Measurements from ENCODE around the gene GRK7.
"Not testable (repeated sequence)": the region's sequence is repeated elsewhere in the genome, so short reads cannot be mapped to it uniquely, and the experiment has no call there.

The GRK7 gene

DNA sequence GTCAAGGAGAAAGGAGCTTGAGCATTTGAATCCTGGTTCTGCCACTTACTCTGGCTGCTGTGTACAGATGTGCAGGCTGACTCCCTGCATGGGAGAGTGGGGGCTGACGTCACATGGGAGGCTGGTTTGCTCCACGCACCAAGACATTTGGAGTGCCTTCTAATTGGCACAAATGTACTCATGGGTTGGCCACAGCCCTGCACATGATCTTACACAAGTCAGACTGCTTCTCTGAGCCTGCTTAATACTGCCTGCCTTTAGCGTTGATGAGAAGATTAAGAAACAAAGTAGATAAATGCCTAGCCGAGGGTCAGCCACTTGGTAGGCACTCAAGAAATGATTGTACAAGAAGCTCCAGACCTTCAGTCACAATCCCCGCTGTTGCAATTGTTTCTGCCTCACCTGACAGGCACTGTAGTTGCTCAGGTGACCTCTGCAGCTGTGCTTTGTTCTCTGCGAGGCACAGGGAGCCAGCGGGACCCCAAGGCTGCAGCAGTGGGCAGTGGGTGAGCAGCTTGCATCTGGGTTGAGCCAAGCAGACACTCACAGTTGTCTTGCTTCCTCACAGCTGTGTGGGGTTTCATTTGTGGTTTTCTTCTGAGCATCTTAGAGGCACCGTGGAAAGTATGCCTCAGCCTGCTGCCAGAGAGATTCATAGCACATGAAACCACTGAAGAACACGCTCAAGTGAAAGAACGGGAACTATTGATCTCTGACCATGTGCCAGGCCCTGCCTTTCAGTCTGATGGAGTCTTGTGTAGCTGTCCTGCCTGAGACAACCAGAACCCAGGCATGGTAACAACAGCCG, 33.1 kb downstream of the GRK7 start:
- DNase-seq: no peak

DNA sequence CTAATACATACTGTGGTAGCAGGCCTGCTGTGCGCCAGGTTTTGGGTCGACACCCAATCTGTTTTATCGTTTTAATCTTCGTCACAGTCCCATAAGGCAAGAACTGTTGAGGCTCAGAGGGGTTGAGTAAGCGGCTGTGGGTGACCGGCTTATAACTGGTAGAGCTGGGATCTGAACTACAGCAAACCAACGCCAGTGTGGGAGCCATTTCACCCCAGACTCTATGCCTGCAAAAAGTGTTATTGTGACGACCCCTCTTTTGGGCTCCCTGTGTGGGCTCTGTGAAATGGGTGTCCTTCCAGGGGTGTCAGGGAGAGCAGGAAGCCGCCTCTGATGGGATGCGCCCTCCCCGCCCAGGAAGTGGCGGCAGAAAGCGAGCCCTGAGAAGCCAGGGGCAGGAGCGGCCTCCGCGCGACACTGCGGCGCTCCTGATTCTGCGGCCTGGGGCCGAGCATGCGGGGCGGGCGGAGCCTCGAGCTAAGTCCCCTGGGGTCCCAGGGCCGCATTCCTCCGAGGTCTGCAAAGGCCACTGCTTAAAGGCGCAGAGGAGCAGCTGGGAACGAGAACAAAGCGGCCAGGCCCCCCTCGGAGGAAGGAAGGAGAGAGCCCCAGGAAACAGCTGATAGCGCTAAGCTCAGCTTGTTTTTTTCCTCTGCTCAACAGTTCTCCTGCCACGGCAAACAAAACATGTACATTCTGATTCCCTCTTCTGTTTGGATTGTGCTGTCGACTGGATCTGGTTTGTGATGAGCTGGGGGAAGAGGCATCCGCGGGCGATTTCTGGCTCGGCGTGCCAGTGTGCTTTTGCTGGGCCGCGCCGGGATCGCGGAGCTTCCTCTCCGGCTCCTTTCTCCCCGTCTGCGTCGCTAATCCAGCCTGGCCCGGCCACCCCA, 33.9 kb downstream of the GRK7 start:
- DNase-seq: no peak

DNA sequence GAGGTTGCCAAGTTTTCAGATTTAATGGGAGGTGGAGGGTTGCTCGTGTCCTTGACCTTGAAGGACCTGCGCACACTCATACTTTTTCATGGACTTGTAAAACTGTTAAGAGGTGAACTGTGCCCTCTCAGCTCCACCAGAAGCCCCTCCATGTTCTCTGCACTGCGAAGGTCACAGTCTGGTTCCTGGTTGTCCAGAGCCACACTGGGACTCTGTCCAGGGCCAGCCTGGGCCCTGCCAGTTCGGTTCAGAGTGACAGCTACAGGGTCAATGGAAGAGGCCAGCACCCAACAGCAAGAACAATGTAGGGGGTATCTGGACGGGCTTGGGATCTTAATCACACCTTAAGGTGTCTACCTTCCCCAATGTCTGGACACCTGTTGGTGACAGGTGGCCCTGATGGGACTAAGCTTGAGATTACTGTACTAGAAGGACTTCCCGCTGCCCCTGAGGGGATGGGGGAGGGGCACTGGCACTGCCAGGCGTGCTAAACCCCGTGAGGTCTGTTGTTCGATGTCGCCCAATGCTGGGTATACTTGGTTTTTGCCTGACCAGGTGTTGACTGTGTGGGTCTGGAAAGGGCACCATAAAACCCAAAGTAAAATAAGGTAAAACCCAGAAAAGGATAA, 34.7 kb downstream of the GRK7 start:
- no peak for DNase-seq

DNA sequence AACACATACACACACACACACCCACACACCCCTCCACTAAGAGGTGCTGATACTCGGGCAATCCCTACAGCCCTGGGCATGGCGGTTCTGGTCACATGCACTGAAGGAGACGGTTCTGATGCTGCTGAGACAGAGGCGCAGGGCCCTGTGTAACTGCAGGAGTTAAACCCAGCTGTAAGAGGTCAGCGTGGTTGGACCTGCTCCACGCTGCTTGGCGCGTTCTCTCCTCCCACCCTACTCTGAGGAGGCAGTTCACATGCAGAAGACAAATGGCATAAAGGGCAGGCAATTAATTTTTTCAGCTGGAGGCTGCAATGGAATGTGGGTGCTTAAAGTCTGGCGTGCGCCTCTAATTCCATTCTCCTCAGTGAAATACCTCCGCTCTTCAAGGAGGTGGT, 35.2 kb downstream of the GRK7 start:
- DNase-seq: no peak

DNA sequence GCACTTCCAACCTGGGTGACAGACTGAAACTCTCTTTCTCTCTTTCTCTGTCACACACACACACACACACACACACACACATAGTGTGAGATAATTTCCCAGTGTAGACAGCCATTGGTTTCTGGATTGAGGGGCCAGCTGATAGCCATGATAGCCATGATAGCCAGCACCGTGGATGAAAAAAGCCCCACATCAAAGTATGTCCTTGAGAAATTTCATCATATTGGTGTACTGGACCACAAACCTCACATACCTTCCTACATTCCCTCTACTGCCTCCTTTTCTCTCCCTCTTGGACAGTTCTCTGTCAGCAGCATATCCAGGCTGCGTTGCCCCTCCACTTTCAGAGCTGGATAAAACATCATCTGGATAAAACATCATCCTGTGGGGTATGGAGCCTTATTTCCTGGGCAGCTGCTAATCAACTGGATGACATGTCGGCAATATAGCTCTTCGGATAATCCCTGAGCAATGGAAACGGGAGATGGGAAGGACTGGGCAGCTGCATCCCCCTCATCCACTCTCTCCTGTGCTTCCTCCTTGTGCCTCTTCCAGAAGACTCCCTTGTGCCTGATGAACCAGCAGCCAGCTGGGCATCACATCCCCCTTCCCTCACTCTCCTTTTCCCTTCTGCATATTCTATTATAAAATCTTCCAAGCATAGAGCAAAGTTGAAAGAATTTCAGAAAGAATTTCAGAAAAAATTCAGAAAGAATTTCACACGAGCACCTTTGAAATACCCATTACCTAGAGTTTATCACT, 39.3 kb downstream of the GRK7 start:
- DNase-seq: no peak

DNA sequence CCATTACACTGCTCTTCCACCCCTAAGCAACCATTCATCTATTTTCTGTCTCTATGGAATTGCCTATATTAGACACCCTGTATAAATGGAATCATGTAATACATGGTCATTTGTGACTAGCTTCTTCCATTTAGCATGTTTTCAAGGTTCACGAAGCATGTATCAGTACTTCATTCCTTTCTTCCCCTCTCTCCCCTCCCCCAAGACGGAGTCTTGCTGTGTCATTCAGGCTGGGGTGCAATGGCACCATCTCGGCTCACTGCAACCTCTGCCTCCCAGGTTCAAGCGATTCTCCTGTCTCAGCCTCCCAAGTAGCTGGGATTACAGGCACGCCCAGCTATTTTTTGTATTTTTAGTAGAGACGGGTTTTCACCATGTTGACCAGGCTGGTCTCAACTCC, 40.3 kb downstream of the GRK7 start:
- DNase-seq: not testable (repeated sequence)

DNA sequence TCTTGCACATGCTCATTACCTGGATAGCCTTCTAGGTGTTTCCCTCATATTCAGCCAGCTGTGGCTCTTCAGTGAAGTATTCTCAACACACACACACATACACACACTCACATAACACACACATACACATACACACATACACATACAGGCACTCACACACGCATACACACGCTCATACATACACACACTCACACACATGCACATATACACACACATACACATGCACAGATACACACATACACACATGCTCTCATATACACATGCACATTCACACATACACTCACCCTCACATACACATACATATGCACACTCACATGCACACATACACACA, 41.2 kb downstream of the GRK7 start:
- DNase-seq: no peak

DNA sequence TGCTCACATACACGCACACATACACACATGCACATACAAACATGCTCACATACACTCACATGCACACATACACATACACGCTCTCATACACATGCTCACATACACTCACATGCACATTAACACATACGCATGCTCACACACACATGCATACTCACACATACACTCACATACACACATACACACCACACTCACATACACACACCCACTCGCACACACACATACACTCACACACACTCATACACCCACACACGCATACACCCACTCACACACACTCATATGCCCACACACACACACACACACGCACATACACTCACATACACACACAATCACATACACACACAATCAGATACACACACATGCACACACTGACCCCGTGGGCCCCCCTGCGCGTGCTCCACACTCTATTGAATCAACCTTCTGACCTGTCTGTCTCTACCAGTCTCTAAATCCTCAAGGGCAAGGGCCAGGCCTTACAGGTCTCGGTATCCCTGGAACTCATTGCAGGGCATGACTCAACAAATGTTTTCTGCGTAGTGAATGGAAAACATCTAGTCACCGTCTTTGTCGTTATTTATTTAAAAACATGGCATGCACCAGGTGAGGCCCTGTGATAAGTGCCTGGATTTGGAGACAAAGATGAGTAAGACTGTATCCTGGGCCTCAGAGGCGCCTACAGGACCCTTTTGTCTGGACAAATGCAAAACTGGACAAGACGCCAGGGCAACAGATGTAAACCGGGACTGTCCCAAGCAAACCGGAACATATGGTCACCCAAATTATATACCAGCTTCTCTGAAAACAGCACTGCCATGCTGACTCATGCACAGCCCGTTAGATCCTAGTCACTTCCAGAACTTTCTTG, 41.8 kb downstream of the GRK7 start:
- no peak for DNase-seq

DNA sequence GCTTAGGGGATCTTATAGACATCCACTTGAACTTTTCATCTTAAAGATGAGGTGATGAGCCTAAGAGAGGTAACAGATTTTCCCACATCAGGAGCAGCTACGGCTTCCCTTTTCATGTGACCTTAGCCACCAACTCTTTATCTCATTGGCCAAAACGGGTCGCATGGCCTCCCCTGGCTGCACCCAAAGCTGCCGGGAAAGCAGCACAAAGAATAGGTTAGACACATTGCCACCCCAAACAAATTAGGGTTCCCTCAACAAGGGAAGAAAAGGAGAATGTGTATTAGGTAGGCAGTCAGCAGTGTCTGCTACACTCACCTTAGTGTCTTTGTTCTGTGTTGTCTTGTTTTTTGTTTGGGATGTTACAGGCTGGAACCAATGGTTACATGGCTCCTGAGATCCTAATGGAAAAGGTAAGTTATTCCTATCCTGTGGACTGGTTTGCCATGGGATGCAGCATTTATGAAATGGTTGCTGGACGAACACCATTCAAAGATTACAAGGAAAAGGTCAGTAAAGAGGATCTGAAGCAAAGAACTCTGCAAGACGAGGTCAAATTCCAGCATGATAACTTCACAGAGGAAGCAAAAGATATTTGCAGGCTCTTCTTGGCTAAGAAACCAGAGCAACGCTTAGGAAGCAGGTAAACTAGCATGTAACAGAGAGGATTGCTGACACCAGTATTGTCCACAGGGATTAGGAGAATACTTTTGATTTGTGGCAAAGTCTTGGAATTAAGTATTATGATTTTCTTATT, 44.2 kb downstream of the GRK7 start:
- no peak for DNase-seq

DNA sequence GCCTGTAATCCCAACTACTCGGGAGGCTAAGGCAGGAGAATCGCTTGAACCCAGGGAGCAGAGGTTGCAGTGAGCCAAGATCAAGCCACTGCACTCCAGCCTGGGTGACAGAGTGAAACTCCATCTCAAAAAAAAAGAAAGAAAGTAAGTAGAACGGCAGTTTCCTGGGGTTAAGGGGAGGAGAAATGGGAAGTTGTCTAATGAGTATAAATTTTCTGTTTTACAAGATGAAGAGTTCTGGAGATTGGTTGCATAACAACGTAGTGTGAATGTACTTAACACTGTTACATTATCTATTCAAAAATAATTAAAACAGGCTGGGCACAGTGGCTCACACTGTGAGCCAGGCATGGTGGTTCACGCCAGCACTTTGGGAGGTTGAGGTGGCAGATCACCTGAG, 45.4 kb downstream of the GRK7 start:
- no peak for DNase-seq

DNA sequence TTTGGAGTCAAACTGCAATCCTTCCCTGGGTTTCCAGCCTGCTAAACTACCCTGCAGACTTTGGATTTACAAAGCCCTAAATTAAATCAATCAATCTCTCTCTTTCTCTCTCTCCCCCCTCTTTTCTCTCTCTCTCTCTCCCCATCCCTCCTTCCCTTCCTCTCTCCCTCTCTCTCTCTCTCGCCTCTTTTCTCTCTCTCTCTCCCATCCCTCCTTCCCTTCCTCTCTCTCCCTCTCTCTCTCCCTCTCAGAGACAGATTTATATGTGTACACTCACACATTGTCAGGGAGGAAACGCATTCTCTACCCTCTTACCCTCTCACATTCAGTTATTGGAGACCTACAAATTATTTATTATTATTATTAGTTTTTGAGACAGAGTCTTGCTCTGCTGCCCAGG, 47.0 kb downstream of the GRK7 start:
- DNase-seq: no peak

DNA sequence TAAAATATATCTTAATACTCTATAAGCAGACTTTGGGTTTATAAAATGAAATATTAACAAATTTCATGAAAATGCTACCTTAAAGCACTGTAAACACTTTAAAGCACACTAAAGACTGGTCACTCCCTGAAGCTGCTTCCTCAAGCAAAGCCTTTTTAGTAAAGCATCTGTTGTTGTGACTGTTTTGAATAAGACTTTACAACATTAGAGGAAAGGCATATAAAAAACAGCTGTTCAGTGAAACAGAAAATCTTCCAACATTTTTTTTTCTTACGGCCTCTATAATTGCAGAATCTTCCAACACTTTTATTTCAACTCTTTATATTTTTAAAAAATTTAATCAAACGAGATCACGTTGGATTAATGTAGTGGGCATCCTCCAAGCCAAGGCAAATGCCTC, 48.1 kb downstream of the GRK7 start:
- no peak for DNase-seq

DNA sequence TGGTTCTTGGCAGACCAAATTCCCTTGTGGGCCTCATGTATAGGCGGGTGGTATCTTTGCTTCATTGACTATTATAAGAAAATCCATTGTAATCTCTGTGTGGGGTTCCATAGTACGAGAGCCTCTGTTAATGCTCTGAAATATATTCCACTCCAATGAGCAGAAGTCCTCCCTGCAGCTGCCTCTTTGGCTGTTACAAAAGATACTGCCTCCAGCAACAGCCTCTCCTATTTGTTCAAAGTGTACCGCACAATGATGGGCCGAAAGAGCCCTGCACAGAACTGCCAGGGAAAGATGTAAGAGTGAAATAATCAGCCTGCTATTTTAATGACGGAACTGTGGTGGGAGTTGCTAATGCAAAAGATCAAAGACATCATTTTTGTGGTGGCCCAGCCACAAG, 48.9 kb downstream of the GRK7 start:
- DNase-seq: no peak

DNA sequence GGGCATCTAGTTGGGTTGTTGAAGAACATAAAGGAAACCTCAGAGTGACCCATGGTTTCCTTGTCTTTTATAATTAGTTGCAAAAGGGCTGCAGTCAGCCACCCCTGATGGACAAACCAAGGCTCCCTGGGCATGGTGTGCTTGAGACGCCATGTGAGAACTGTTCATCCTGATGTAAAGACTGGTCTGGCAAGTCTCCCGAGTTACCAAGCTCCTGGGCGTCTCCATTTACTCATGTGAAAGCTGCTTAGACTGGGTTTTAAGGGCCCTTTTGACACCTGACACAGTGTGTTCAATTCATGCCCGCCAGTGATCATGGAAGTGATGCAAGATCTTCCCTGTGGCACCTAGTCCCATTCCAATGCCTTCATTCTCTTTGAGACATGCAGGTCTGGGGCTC, 49.4 kb downstream of the GRK7 start:
- DNase-seq: no peak

Data from NCI-H524 treated with DMSO at 0.1 percent for 48 hours (cell line).